Peyer's patch (tissue), 4 donors: Measurements from ENCODE around the gene CLSTN1.

ENCODE experiments used
- CTCF ChIP-seq, 6 experiments: fragments of 450-650 bp in 4 of 6; fragments of 200-600 bp in 2 of 6; sonication (generic) in 1 of 6; IDR thresholded peaks; one replicate each; pipeline ENCODE4 v1.5.1; 2017 to 2019; ENCODE audit warnings: antibody characterized with exemption in 6 of 6, mild to moderate bottlenecking in 3 of 6, moderate library complexity in 1 of 6
- POLR2A ChIP-seq, 2 donors: fragments of 450-650 bp; IDR thresholded peaks; one replicate each; pipeline ENCODE4 v1.5.1; 2017; ENCODE audit warnings: antibody characterized with exemption in 2 of 2, mild to moderate bottlenecking in 2 of 2, moderate library complexity in 2 of 2

- no peak for TF ChIP-seq CTCF (IDR thresholded peaks at IDR 0.05)
- no peak for TF ChIP-seq POLR2A (IDR thresholded peaks at IDR 0.05)
Observed at GRCh38 chr1:9870572-9870971, 46.8 kb upstream of the CLSTN1 start.
